GM12878 (cell line): Measurements from ENCODE around the gene TMCC3. TPM values are rescaled to one million over a fixed set of nuclear protein-coding genes. Genes with fewer than 3 reads are reported as not detected.

Experiments used
- ATAC-seq: fragments of 200-7000 bp; cut with Tn5 transposase; 3 replicates; pipeline ENCODE4 v1.9.1; 2020; ENCODE audit warnings: mild to moderate bottlenecking, moderate library complexity
- BruUV-seq: library from RNA; stranded (reverse); fragments of 400-500 nt; replicated peaks from 2 replicates; lab custom pipeline; 2021; lab: Mats Ljungman, UMichigan
- CTCF ChIA-PET: fragments of 300-600 bp; sonication (Branson Sonifier 250); formaldehyde crosslinking; extraction: SDS; loops from one replicate; lab custom pipeline; 2021; ENCODE audit warnings: inconsistent platforms; lab: Yijun Ruan, JAX
- POLR2A ChIA-PET: fragments of 350-600 bp; formaldehyde crosslinking; extraction: SDS; loops from one replicate; lab custom pipeline; 2021; ENCODE audit warnings: inconsistent platforms; lab: Charles Lee
- RAD21 ChIA-PET: fragments of 300-600 bp; sonication (Branson Sonifier 250); formaldehyde crosslinking; loops from one replicate; lab custom pipeline; 2023; ENCODE audit warnings: antibody characterized with exemption; ENCODE audit not compliant: unreplicated experiment; lab: Charles Lee
- SMC1A ChIA-PET: fragments of 300-600 bp; sonication (Branson Sonifier 250); formaldehyde crosslinking; loops from one replicate; lab custom pipeline; 2023; ENCODE audit not compliant: unreplicated experiment, uncharacterized antibody; lab: Charles Lee
- DNase-seq: peaks from one replicate; pipeline ENCODE4 v3.0.0-alpha.2; 2011; ENCODE audit warnings: low read depth, low spot score
- FAIRE-seq: peaks from 3 replicates; lab custom pipeline; 2011; peaks lifted over from hg19 to GRCh38; lab: Jason Lieb, UNC
- H2AFZ ChIP-seq: 2 replicates; pipeline ENCODE4 v1.6.0; 2011; ENCODE audit warnings: low read depth, low read length, control low read depth; ENCODE audit not compliant: control insufficient read depth
- H3K27ac ChIP-seq: 2 replicates; pipeline ENCODE4 v1.5.1; 2011; ENCODE audit warnings: control low read depth; ENCODE audit not compliant: control insufficient read depth, insufficient read depth
- H3K27me3 ChIP-seq, 2 experiments: replicated peaks in 1 of 2; 2 replicates each; pipeline versions ENCODE4 v1.6.0 to v1.6.1; 2011; ENCODE audit warnings: low read length in 1 of 2; ENCODE audit not compliant: control insufficient read depth in 2 of 2, insufficient read depth in 2 of 2
- H3K36me3 ChIP-seq, 2 experiments: 2 replicates each; pipeline ENCODE4 v1.5.1; 2011; ENCODE audit warnings: low read length in 1 of 2; ENCODE audit not compliant: control insufficient read depth in 2 of 2, insufficient read depth in 2 of 2
- H3K4me1 ChIP-seq: 2 replicates; pipeline ENCODE4 v1.6.1; 2011; ENCODE audit warnings: mild to moderate bottlenecking, low read length, moderate library complexity, mixed read lengths; ENCODE audit not compliant: control insufficient read depth, insufficient read depth
- H3K4me2 ChIP-seq: 2 replicates; pipeline ENCODE4 v1.6.0; 2011; ENCODE audit warnings: control low read depth; ENCODE audit not compliant: control insufficient read depth, insufficient read depth
- H3K4me3 ChIP-seq: fragments of 200-600 bp; sonication (generic); 2 replicates; pipeline ENCODE4 v1.5.1; 2016
- H3K79me2 ChIP-seq: 2 replicates; pipeline ENCODE4 v1.6.0; 2011; ENCODE audit warnings: low read length; ENCODE audit not compliant: control insufficient read depth, insufficient read depth
- H3K9ac ChIP-seq: 2 replicates; pipeline ENCODE4 v1.8.0; 2011; ENCODE audit warnings: low read length, control low read depth, mixed read lengths; ENCODE audit not compliant: control insufficient read depth, insufficient read depth
- H3K9me3 ChIP-seq: replicated peaks from 3 replicates; pipeline ENCODE4 v1.5.1; 2011; ENCODE audit warnings: mild to moderate bottlenecking, low read length; ENCODE audit not compliant: control insufficient read depth, insufficient read depth
- H4K20me1 ChIP-seq: 2 replicates; pipeline ENCODE4 v1.6.0; 2011; ENCODE audit not compliant: control insufficient read depth, insufficient read depth
- RAD51 ChIP-seq: fragments of 450-650 bp; IDR thresholded peaks from 2 replicates; pipeline ENCODE4 v1.6.1; 2016; ENCODE audit warnings: moderate library complexity, mild to moderate bottlenecking, inconsistent platforms
- TAF1 ChIP-seq: IDR thresholded peaks from 2 replicates; pipeline ENCODE4 v1.6.1; 2011; ENCODE audit warnings: mild to moderate bottlenecking, low read depth, low read length, borderline replicate concordance
- TCF3 ChIP-seq: IDR thresholded peaks from 2 replicates; pipeline ENCODE4 v1.6.1; 2012; ENCODE audit warnings: low read depth, mild to moderate bottlenecking, low read length, borderline replicate concordance; ENCODE audit not compliant: insufficient read depth
- ZNF274 ChIP-seq: IDR thresholded peaks from one replicate; pipeline ENCODE4 v1.8.0; 2011; ENCODE audit not compliant: insufficient read length, insufficient read depth
- WGBS: methylation state at CpG from one replicate; pipeline ENCODE4 v1.1.6; 2016; ENCODE audit warnings: low lambda C conversion rate; ENCODE audit not compliant: insufficient replicate concordance, insufficient coverage; ENCODE audit errors: missing lambda C conversion rate; 5-methylcytosine and 5-hydroxymethylcytosine counted together
- in situ Hi-C: fragments of 300-500 bp; cut with MboI; formaldehyde crosslinking; loops from 9 replicates; pipeline ENCODE4 v1.14.3; 2018; ENCODE audit warnings: mixed read lengths
- intact Hi-C: fragments of 100-400 bp; cut with micrococcal nuclease; formaldehyde crosslinking; loops from one replicate; pipeline ENCODE4 v1.14.2; 2022; ENCODE audit not compliant: unreplicated experiment
- polyA plus RNA-seq, 11 experiments: library from polyadenylated mRNA; depleted of rRNA in 4 of 11; unstranded in 6 of 11; stranded (reverse) in 5 of 11; fragments of >200 nt; fragmentation: Nextera tagmentation in 4 of 11; fragmentation: Illumina TruSeq in 1 of 11; extraction: Ambion mirVana in 4 of 11; extraction: Trizol in 1 of 11; gene quantifications; 1 replicate in 1 of 11; 2 replicates in 10 of 11; pipeline versions ENCODE4 v1.2.1 to v1.2.3, GENCODE V29; 2011 to 2016; ENCODE audit warnings: inconsistent platforms in 2 of 11, missing spikeins in 2 of 11, low read depth in 1 of 11
- total RNA-seq, 4 experiments: library from RNA; depleted of rRNA in 3 of 4; stranded (reverse); fragments of >200 nt in 3 of 4; fragmentation: Illumina TruSeq in 1 of 4; extraction: Trizol in 1 of 4; gene quantifications; 2 replicates each; pipeline versions ENCODE4 v1.2.1 to v1.2.3, GENCODE V29; 2013 to 2021
- TF ChIP-seq, protein P1 (sequence below): fragments of 450-650 bp; conservative IDR thresholded peaks from 2 replicates; pipeline ENCODE4 v1.6.1; 2017; ENCODE audit warnings: mild to moderate bottlenecking, moderate library complexity

Gene TMCC3
- total and polyA plus RNA-seq, 10 of the 15 experiments (the other 5 are each of a cell fraction or from before 2014, with no cell fraction given): 5.8 to 29.8 (median 12.6) TPM

DNA sequence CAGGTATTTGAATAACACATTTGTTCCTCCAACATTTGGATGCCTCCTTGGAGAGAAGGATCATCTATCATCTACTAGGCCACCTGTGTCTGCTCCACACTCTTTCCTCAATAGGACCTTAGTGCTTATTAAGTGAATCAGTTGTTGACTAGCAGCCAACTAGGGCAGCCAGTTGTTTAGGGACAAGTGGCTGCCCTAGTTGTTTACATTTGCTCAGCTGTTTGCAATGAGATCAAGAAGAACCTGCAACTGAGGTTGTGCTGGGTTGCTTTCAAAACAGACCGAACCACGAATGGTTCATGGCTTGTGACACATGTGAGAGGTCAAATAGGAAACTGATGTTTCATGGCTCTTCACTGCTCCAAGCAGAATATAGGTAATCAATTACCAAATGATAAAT, 53.8 kb downstream of the TMCC3 start:
- intact Hi-C loops: no loop called here
- 93% methylated on average over 2 of the region's 2 CpGs for WGBS
- H3K9me3 ChIP-seq: no peaks in the 10 kb centered on the region
- H3K27me3 ChIP-seq: no peaks in the 10 kb centered on the region
- ChIA-PET CTCF (no interaction called here), POLR2A (no interaction called here), RAD21 (no interaction called here), SMC1A (interaction anchor here (3.0 kb wide), 1 partner anchor 10 kb away, joined by 8 read pairs; no protein-coding TSS in a partner anchor)
- H3K9ac ChIP-seq: no peak overlapping the region
- in situ Hi-C loops: no loop called here
- H2AFZ ChIP-seq: no peak overlapping the region
- no peaks in the 10 kb centered on the region for H3K4me1 ChIP-seq
- no peak overlapping the region for H3K4me3 ChIP-seq
- H3K79me2 ChIP-seq: no peaks in the 10 kb centered on the region
- FAIRE-seq (no peak), ATAC-seq (no peak), DNase-seq (no peak)
- peaks cover 0 to 2% of the 10 kb centered on the region in 2 experiments; a peak in 1 of 4 replicates for H3K36me3 ChIP-seq
- no peak for TF ChIP-seq TCF3
- TF ChIP-seq, protein P1, sequence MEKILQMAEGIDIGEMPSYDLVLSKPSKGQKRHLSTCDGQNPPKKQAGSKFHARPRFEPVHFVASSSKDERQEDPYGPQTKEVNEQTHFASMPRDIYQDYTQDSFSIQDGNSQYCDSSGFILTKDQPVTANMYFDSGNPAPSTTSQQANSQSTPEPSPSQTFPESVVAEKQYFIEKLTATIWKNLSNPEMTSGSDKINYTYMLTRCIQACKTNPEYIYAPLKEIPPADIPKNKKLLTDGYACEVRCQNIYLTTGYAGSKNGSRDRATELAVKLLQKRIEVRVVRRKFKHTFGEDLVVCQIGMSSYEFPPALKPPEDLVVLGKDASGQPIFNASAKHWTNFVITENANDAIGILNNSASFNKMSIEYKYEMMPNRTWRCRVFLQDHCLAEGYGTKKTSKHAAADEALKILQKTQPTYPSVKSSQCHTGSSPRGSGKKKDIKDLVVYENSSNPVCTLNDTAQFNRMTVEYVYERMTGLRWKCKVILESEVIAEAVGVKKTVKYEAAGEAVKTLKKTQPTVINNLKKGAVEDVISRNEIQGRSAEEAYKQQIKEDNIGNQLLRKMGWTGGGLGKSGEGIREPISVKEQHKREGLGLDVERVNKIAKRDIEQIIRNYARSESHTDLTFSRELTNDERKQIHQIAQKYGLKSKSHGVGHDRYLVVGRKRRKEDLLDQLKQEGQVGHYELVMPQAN: no peak
- no peak for TF ChIP-seq ZNF274
- TF ChIP-seq RAD51: no peak
- no peak for TF ChIP-seq TAF1
- BruUV-seq: no TSS peak
- H3K4me2 ChIP-seq: no peak overlapping the region
- no peaks in the 10 kb centered on the region for H4K20me1 ChIP-seq
- H3K27ac ChIP-seq: no peak overlapping the region
